HG02870 (cell line): ENCODE results near the gene GNA14.

Experiments
- ATAC-seq: cut with Tn5 transposase; IDR thresholded peaks from one replicate; pipeline ENCODE4 v1.9.1; 2021; ENCODE audit warnings: mild to moderate bottlenecking, moderate library complexity; ENCODE audit not compliant: unreplicated experiment

The GNA14 gene

DNA sequence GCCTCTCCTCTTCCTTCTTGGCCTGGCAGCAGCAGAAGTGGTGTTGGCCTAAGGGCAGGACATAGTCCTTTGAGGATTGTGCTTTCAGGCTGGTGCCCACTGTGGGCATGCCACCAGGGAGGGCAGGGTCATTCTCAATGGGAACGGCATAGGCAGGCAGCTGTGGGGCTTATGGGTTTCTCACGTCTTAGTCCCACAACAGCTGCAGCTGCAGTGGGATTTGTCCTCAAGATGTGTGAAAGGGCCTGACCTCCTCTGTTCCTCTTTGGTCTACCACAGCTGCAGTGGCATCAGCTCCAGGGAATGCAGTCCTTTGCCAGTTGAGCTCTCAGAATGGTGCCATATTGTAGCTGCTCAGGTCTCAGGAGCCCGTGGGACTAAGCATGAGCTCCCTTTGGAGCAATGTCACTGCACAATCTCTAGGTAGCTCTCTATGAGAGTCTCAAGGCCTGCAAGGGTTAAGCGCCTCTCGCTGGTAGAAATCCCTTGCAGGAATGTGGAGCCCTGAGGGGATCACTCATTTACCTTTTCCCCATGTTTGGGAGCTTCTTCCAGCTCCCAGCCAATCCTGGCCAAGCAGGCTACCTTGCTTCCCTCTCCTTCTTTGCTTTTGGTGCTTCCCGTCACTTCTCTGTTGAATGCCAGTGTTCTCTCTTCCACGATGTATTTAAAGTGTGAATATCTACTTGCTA is 104.8 kb downstream of the GNA14 start:
- no peak for ATAC-seq

GRCh38 chr9:77541600-77541999 is 106.5 kb downstream of the GNA14 start:
- no peak for ATAC-seq

DNA sequence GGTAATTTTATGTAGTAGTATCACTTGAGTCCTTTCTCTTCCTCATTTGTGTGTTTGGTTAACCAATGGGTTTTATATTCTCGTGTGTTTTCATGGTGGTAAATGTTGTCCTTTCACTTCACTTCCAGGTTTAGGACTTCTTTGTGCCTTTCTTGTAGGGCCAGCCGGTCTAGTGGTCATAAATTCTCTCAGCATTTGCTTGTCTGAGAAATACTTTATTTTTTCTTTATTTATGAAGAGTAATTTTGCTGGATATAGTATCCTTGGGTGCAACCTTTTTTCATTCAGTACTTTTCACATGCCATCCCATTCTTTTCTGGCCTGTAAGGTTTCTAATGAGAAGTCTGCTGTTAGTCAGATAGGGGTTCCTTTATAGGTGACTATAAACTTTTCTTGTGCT is 107.1 kb downstream of the GNA14 start:
- ATAC-seq, result no peak

DNA sequence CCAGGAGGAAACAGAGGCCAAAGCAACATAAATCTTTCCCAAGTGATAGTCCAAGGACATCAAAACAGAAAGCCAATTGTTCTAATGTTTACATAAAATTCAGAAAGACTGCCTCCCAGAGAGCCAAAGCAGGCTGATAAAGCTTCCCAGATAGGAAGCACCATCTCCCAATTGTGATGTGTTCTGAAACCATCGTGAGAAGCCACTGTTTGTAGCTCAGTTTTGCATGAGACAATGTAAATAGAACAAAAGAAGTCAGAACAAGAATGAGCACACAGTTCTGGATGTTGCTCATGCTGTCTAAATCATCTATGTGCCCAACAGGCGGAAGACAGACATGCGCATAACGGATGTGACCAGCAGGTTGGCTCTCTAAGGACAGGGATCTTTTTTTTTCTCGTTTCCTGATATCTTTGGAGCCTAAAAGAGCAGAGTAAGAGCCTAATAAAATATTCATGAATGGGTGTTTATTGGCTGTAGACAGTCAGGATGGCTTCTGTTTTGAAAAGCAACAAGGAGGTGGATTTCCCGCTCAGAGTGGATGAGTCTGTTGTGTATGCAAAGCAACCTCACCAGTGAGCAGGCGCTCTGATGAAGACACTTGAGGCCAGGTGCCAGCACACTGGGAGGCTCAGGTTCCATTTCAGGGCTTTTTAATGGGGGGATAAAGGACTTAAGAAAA is 113.6 kb downstream of the GNA14 start:
- no peak for ATAC-seq

GRCh38 chr9:77533671-77534070 is 114.5 kb downstream of the GNA14 start:
- no peak for ATAC-seq

DNA sequence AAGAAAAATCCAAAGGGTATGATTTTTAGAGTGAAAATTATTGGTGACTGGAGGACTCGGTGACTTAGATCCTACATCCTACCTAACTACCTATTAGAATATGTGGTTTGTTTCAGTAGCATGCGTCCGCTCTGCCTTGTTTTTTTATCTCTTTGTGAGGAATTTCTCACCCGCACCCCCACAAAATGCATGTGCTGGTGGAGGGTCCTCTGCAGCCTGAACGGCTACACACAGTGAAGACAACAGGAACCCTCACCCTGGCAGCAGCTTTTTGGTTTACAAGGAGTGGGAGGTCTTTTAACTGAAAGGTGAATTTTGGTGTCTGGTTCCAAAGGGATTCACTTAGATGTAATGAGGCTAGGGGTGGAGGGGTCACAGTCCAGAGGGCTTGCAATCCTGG is 115.5 kb downstream of the GNA14 start:
- no peak for ATAC-seq

- ATAC-seq, result no peak
Measured at GRCh38 chr9:77531400-77531799, 116.7 kb downstream of the GNA14 start.

DNA sequence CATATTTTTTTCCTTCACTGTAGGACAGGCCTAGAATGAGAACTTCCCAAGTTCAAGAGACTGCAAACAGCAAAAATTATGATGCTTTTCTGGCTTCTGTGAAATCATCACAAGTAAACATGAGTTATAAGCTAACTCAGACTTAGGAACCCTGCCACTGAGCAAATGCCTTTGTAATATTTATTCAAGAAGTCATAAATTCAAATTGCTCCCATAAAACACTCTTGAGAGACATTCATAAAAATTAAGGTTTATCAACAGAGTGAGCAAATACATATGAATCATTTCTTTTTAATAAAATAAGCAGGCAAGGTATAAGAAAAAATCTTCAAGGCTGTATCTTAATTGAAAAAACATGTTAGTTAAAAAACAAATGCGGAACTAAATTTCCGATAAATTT is 124.2 kb downstream of the GNA14 start:
- ATAC-seq, result no peak

- ATAC-seq, result no peak
Measured at GRCh38 chr9:77521091-77521490, 127.0 kb downstream of the GNA14 start.

DNA sequence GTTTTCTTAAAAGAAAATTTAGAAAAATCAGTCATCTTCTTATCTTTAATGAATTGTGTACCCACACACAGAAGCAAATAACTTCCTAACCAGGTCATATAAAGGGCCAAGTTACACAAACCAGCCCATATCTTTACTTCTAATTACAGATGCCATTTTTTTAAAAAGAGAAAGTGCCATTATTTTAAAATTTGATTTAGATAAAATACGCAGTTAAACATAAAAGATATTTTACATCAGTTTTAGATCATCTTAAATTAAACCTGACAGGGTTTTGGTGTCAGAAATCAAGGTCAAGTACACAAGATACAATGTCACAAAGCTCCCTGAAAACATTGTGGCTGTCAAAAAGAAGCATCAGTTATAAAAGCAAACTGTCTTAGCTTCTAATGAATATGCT is 129.4 kb downstream of the GNA14 start:
- ATAC-seq, result no peak

DNA sequence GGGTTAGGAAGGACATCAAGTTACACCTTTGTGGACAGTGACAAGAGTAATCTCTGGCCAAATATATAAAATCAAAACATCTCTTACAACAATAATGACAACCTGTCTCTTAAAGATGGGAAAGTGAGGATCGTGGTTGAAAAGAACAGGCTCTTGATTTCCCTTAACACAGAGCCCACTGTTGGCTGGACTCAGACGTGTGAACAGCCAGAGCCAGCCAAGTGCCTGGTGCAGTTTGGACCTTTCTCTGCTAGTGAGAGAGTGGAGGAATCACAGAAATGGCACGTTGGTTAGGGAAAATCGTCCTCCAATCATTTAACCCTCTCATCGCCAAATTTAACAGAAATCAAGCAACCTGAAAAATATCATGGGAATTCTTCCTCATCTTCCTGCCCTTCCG is 131.3 kb downstream of the GNA14 start:
- ATAC-seq, result no peak

- no peak for ATAC-seq
Measured at GRCh38 chr9:77514886-77515711, 133.0 kb downstream of the GNA14 start.

GRCh38 chr9:77513457-77513856 is 134.7 kb downstream of the GNA14 start:
- no peak for ATAC-seq

DNA sequence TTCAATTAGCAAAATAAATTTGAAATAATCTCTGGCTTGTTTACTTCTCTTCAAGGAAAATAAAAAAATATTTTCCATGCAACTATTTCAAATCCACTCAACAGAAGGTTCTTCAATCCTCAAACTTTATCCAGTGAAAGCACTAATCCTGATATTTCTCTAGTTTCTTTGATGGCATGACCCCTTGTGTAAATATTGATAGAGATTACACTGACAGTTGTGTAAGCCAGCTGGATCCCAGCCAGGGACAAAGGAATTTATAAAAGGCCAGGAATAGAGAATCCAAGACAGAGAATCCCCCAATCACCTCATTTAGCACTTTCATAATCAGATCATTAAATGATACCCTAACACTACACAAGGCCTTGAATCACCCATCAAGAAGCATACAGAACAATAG is 135.2 kb downstream of the GNA14 start:
- ATAC-seq, result no peak

DNA sequence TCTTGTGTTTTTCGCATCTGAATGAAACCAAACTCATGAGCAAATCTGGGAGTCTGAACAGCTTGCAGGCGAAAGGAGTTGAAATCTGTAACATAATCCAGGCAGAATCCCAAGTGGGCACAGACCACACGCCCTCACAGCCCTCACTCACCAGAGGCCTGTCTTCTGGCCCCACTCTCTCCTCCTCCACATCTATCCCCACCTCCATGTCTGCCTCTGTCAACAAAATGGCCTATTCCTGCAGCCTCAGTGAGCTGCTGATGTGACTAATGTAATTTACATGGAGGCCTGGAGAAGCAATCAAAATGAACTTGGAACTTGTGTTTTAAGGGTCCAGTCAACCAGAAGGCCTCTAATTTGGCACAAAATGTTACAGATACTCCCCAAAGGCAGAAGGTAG is 136.6 kb downstream of the GNA14 start:
- no peak for ATAC-seq

DNA sequence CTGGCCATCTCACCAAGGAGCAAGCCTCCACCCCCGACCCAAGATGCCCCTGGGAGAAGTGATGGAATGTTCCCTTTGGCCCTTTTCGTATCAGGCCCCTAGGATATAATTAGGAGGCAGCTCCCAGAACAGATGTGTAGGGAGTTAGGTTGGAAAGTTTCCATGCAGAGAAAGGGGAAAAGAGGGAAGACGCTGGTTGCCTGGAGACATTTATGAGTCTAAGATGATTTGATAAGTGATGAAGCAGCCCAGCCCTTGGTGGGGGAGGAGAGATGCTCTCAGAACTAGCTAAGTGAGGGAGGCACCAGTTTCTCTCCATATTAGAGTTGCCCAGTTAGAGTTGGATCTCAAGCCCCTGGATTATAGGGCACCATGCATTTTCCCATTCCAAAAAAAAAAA is 137.5 kb downstream of the GNA14 start:
- no peak for ATAC-seq

GRCh38 chr9:77508396-77508795 is 139.7 kb downstream of the GNA14 start:
- no peak for ATAC-seq

GRCh38 chr9:77507212-77507961 is 140.7 kb downstream of the GNA14 start:
- no peak for ATAC-seq

DNA sequence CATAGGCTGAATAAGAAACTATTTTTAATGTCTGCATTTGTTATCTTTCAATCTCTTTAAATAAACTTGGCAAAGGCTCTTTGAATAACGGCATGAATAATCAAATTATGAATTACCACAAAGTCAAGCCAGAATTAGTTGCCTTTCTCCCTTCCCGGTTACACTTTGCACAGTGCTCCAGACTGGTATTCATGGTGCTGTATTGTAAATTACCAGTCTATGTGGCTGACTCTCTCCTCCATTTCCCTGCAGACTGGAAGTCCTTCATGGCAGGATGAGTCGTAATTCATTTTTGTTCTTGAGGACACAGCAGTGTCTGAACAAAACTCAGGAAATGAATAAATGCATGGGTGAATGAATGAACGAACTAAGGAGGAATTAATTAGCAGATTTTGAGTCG is 142.9 kb downstream of the GNA14 start:
- ATAC-seq, result no peak

DNA sequence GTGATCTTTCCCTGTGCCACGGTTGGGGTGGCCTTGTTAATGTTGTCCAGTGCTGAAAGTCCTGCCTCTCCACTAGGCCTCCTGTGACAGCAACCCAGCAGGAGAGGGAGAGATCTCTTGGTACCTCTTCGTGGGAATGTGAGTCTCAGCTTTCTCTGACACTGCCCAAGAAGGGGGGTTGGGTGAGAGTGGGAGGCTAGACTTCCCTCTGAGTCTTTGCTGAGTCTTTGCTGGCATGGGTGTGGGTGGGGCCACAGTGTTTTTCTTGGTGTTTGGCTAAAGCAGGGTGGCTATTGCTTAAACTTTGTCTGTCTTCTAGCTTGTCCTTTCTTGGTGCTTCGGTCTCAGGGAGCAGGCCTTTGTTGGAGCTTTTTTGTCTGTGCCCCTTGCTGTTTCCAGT is 145.6 kb downstream of the GNA14 start:
- no peak for ATAC-seq

DNA sequence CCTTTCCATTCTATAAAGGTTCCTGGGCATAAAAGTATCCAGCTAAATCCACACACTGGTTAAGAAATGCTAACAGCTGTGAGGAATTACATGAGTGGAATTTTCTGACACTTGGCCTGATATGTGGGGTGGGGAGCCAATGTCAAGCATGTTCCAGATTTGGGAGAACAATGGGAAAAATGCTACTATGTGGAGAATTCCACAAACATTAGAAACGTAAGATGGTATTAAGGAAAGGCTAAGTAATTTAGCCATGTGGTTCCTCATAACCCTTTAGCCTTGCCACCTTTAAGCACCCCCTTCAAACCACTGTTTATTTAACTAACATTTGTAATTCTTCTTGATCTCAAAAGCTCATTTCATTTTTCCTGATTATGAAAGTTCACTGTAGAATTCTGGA is 149.2 kb downstream of the GNA14 start:
- no peak for ATAC-seq
